CD4-positive, alpha-beta T cell (primary cell): Measurements from ENCODE around the gene SLC6A18. TPM values are rescaled to one million over a fixed set of nuclear protein-coding genes. Genes with fewer than 3 reads are reported as not detected.

ENCODE experiments used
- ATAC-seq: fragments of 200-7000 bp; cut with Tn5 transposase; one replicate; pipeline ENCODE4 v1.10.0; 2022; ENCODE audit warnings: mild to moderate bottlenecking; ENCODE audit not compliant: poor library complexity
- CTCF ChIA-PET: fragments of 350-600 bp; sonication (Branson Sonifier 250); formaldehyde crosslinking; loops from one replicate; lab custom pipeline; 2021; ENCODE audit warnings: antibody characterized with exemption, inconsistent platforms; lab: Charles Lee
- POLR2A ChIA-PET: fragments of 350-600 bp; sonication (Branson Sonifier 250); formaldehyde crosslinking; loops from one replicate; lab custom pipeline; 2021; ENCODE audit warnings: antibody characterized with exemption, inconsistent platforms; lab: Charles Lee
- DNase-seq, 14 experiments: peaks; one replicate each; pipeline ENCODE4 v3.0.0-alpha.2; 2013 to 2020; ENCODE audit warnings: mixed read lengths in 2 of 14
- H3K27ac ChIP-seq, 2 donors: one replicate each; pipeline versions ENCODE4 v1.5.1 to v1.7.0; 2013; ENCODE audit warnings: low read length in 2 of 2, low read depth in 1 of 2, mild to moderate bottlenecking in 1 of 2
- H3K27me3 ChIP-seq, 2 experiments: 1 replicate in 1 of 2; 2 replicates in 1 of 2; pipeline versions ENCODE4 v1.6.1 to v1.7.0; 2013; ENCODE audit warnings: low read length in 2 of 2, control low read depth in 1 of 2, mild to moderate bottlenecking in 1 of 2, moderate library complexity in 1 of 2; ENCODE audit not compliant: insufficient read depth in 2 of 2, control insufficient read depth in 1 of 2
- H3K36me3 ChIP-seq: one replicate; pipeline ENCODE4 v1.6.1; 2013; ENCODE audit warnings: low read length, control low read depth; ENCODE audit not compliant: insufficient read depth
- H3K4me1 ChIP-seq: one replicate; pipeline ENCODE4 v1.6.1; 2013; ENCODE audit warnings: low read length, control low read depth; ENCODE audit not compliant: insufficient read depth
- H3K4me3 ChIP-seq: one replicate; pipeline ENCODE4 v1.5.1; 2013; ENCODE audit warnings: mild to moderate bottlenecking, low read length, moderate library complexity
- H3K9me3 ChIP-seq, 2 experiments: 1 replicate in 1 of 2; 2 replicates in 1 of 2; pipeline versions ENCODE4 v1.6.1 to v1.7.0; 2013; ENCODE audit warnings: low read length in 2 of 2, mild to moderate bottlenecking in 2 of 2, control low read depth in 1 of 2, moderate library complexity in 1 of 2; ENCODE audit not compliant: control insufficient read depth in 1 of 2, insufficient read depth in 1 of 2
- H3K27ac Mint-ChIP-seq: one replicate; pipeline ENCODE4 v1.8.0; 2020; ENCODE audit warnings: mixed read lengths
- H3K27me3 Mint-ChIP-seq: one replicate; pipeline ENCODE4 v1.8.0; 2021; ENCODE audit warnings: mixed read lengths
- H3K36me3 Mint-ChIP-seq: one replicate; pipeline ENCODE4 v1.8.0; 2021; ENCODE audit warnings: low read depth, mixed read lengths
- H3K4me1 Mint-ChIP-seq: one replicate; pipeline ENCODE4 v1.8.0; 2021; ENCODE audit warnings: low read depth, mixed read lengths
- H3K4me3 Mint-ChIP-seq: one replicate; pipeline ENCODE4 v1.8.0; 2020; ENCODE audit warnings: mild to moderate bottlenecking, mixed read lengths
- H3K9me3 Mint-ChIP-seq: one replicate; pipeline ENCODE4 v1.8.0; 2020; ENCODE audit warnings: mixed read lengths
- intact Hi-C, 2 experiments: fragments of 100-400 bp; cut with DNase I in 1 of 2; cut with micrococcal nuclease in 1 of 2; formaldehyde crosslinking; loops; one replicate each; pipeline versions ENCODE4 v1.15.1 to v1.9.0; 2023 to 2025; cut with DNase I, micrococcal nuclease
- total RNA-seq, 174 experiments: library from RNA in 2 of 174; stranded (reverse) in 2 of 174; gene quantifications; one replicate each; pipeline ENCODE4 v1.2.3 and lab custom pipeline; 2021 to 2026
- TF ChIP-seq, protein P1 (sequence below): fragments of 200-600 bp; IDR thresholded peaks from one replicate; pipeline ENCODE4 v1.8.0; 2022; ENCODE audit warnings: antibody characterized with exemption, mild to moderate bottlenecking

SLC6A18 gene
- total RNA-seq, 2 experiments from 2014 or later = not detected

DNA sequence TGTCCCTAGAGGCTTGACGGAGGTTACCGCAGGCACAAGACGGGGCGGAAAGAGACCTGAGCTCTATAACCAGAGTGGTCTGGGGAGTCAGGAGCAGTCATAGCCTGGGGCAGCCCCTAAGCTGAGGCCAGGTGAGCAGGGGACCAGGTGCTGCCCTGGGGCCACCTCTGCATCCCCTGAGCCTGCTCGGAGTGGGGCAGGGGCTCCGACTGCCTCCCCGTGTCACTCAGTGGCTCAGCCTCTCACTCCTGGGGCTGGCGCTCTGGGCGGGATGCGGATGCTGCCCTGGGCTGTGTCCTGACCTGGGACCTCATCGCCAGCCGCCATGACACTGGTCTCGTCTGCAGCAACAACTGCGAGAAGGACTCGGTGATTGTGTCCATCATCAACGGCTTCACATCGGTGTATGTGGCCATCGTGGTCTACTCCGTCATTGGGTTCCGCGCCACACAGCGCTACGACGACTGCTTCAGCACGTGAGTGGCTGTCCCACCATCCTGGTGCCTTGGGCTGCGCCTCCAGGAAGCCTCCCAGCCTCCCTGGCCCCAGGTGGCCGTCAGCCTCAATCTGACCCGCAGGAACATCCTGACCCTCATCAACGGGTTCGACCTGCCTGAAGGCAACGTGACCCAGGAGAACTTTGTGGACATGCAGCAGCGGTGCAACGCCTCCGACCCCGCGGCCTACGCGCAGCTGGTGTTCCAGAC lies 8.8 kb upstream of the SLC6A18 start:
- Mint-ChIP-seq H3K27ac (no peak overlapping the region), H3K9me3 (no peaks in the 10 kb centered on the region), H3K4me1 (no peaks in the 10 kb centered on the region), H3K36me3 (no peaks in the 10 kb centered on the region), H3K4me3 (no peak overlapping the region), H3K27me3 (no peaks in the 10 kb centered on the region)
- ChIA-PET POLR2A (no interaction called here), CTCF (no interaction called here)
- H3K9me3 ChIP-seq = peaks cover 0 to 15% of the 10 kb centered on the region in 2 experiments
- no peaks in the 10 kb centered on the region for H3K4me1 ChIP-seq
- DNase-seq (no peak), ATAC-seq (no peak)
- no peaks in the 10 kb centered on the region for H3K36me3 ChIP-seq
- intact Hi-C loops = no loop called here
- H3K27me3 ChIP-seq = no peaks in the 10 kb centered on the region
- no peak overlapping the region for H3K4me3 ChIP-seq
- TF ChIP-seq, protein P1, sequence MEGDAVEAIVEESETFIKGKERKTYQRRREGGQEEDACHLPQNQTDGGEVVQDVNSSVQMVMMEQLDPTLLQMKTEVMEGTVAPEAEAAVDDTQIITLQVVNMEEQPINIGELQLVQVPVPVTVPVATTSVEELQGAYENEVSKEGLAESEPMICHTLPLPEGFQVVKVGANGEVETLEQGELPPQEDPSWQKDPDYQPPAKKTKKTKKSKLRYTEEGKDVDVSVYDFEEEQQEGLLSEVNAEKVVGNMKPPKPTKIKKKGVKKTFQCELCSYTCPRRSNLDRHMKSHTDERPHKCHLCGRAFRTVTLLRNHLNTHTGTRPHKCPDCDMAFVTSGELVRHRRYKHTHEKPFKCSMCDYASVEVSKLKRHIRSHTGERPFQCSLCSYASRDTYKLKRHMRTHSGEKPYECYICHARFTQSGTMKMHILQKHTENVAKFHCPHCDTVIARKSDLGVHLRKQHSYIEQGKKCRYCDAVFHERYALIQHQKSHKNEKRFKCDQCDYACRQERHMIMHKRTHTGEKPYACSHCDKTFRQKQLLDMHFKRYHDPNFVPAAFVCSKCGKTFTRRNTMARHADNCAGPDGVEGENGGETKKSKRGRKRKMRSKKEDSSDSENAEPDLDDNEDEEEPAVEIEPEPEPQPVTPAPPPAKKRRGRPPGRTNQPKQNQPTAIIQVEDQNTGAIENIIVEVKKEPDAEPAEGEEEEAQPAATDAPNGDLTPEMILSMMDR = no peak
- H3K27ac ChIP-seq = no peak overlapping the region

DNA sequence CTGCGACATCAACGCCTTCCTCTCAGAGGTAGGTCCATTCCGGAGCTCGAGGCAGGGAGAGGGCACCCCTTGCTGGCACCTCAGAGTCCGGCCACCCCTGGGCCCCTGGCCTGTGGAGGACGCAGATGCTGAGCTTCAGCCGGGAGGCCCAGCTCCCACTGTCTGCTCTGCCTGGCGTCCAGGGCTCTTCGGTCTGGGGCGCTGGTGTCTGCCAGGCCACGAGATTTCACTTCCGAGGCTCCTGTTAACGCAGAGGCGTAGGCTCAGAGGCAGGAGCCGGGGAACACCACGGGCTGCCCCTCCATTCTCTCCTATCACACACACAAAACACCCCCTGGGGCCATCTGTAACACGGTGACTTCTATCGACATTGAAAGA lies 8.3 kb upstream of the SLC6A18 start:
- CTCF ChIA-PET = no interaction called here
- no peaks in the 10 kb centered on the region for H3K27me3 Mint-ChIP-seq
- H3K4me1 Mint-ChIP-seq = no peaks in the 10 kb centered on the region
- DNase-seq (no peak), ATAC-seq (no peak)
- H3K4me1 ChIP-seq = no peaks in the 10 kb centered on the region
- TF ChIP-seq, protein P1 = no peak
- intact Hi-C loops = no loop called here
- no peak overlapping the region for H3K27ac Mint-ChIP-seq
- H3K27me3 ChIP-seq = no peaks in the 10 kb centered on the region
- no peaks in the 10 kb centered on the region for H3K36me3 Mint-ChIP-seq
- H3K9me3 Mint-ChIP-seq = no peaks in the 10 kb centered on the region
- POLR2A ChIA-PET = no interaction called here
- H3K9me3 ChIP-seq = peaks cover 0 to 15% of the 10 kb centered on the region in 2 experiments
- H3K4me3 Mint-ChIP-seq = no peak overlapping the region
- H3K4me3 ChIP-seq = no peak overlapping the region
- H3K36me3 ChIP-seq = no peaks in the 10 kb centered on the region
- no peak overlapping the region for H3K27ac ChIP-seq

DNA sequence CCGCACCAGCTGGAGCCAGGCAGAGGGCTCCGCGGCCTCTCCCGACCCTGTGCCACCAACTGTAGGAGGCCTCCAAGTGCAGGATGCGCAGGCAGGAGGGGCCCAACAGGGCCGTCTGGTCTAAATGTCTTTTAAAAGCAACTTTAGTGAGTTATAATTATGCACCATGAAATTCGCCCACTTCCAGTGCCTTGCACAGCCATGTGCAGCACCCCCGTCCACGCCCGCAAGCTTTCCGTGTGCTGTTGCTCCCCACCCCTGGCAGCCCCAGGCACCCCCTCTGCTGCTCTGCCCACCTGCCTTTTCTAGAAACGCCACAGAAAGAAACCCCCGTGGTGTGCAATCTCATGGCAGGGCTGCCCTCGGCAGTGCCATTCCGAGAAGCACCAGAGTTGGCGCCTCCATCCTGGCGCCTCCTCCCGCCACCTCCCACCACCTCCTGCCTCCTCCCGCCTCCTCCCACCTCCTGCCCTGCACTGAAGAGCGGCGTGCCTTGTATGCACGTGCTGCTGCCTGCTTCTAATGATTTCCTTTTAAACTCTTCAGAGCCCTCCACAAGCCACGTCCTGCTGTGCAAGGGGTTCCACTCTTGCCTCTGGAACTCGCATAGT lies 7.5 kb upstream of the SLC6A18 start:
- no peak overlapping the region for H3K4me3 Mint-ChIP-seq
- H3K27ac Mint-ChIP-seq = no peak overlapping the region
- intact Hi-C loops = no loop called here

More for the DNA sequence above, 7.5 kb upstream of the SLC6A18 start:
- H3K27ac ChIP-seq = no peak overlapping the region
- H3K4me1 ChIP-seq = no peaks in the 10 kb centered on the region
- no peak overlapping the region for H3K4me3 ChIP-seq
- Mint-ChIP-seq H3K36me3 (no peaks in the 10 kb centered on the region), H3K27me3 (no peaks in the 10 kb centered on the region), H3K9me3 (no peaks in the 10 kb centered on the region), H3K4me1 (no peaks in the 10 kb centered on the region)
- H3K36me3 ChIP-seq = no peaks in the 10 kb centered on the region
- ChIA-PET POLR2A (no interaction called here), CTCF (no interaction called here)
- ATAC-seq (peak; percentile 34), DNase-seq (peak in 1 of 14 experiments; percentile 13)
- H3K27me3 ChIP-seq = no peaks in the 10 kb centered on the region
- H3K9me3 ChIP-seq = peaks cover 0 to 15% of the 10 kb centered on the region in 2 experiments
- TF ChIP-seq, protein P1 = no peak
